ENCODE results near the gene GRXCR2. TPM values are rescaled to one million over a fixed set of nuclear protein-coding genes. Genes with fewer than 3 reads are reported as not detected.

The GRXCR2 gene
- total and polyA plus RNA-seq, 2 of the 13 experiments (the other 11 are each of a cell fraction or from before 2014, with no cell fraction given): not detected

DNA sequence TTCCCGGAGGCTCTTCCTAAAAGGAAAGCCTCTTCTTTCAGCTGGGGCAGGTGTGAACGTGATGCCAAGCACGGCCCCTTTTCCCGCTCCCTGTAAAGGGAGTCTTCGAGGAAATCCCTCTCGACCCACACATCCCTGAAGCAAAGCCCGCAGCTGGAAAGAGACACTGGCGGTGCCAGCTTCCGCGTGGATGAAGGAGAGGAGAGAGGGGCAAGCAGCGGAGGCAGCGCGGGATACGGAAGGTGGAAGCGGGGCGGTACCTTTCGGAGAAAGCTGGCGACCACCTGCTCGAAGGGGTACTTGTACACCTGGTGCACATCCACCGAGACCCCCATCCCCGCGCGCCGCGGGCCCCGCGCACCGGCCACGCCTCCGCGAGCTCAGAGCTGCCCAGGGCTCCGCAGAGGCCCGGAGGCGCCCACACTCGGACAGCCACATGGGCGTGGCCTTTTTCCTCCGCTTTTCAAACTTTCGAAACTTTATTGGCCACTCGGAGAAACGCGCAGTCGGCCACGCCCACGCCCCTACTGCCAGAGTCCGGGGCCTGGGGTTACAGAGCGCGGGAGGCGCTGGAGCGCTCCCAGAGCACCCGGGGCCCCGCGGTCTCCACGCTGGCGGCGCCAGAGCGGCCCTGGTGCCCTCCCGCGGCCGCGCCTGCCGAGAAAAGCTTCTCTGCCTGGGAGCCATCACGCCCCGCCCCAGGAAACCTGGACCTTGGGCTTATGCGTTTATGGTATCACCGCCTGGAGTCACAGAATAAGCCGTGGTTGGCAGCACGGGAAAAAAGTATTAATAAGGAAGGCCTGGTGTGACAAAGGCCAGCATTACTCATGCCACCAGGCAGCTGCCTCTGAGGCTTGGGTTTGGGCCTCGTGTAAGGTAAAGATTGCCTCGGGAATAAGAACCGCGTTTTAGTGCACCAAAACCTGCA is 37.6 kb downstream of the GRXCR2 start, which contains the start of gene PRELID2 (continued):
- TF ChIP-seq PRPF4 (IDR thresholded peaks at IDR 0.05; ENCODE audit: low read depth, low read length, poor library complexity, severe bottlenecking) (peak; percentile 74), RELA (CRISPR knock-in tag; IDR thresholded peaks at IDR 0.05) (no peak), ZMYM4 (CRISPR knock-in tag; IDR thresholded peaks at IDR 0.05) (peak; percentile 96), PHF5A (CRISPR knock-in tag; IDR thresholded peaks at IDR 0.05; ENCODE audit: low read depth, unreplicated experiment) (no peak), KAT7 (CRISPR knock-in tag; IDR thresholded peaks at IDR 0.05; ENCODE audit: borderline replicate concordance) (peak; percentile 78; the same call in 1 of the 2 replicates), KLF12 (CRISPR knock-in tag; IDR thresholded peaks at IDR 0.05; ENCODE audit: borderline replicate concordance) (peak; percentile 99), ZNF703 (CRISPR knock-in tag; IDR thresholded peaks at IDR 0.05; ENCODE audit: borderline replicate concordance) (peak; percentile 80; the same call in 1 of the 2 replicates), KDM2A (CRISPR knock-in tag; IDR thresholded peaks at IDR 0.05; ENCODE audit: borderline replicate concordance, low read depth) (peak; percentile 85), NCOA2 (CRISPR knock-in tag; IDR thresholded peaks at IDR 0.05) (peak; percentile 67), KDM3A (CRISPR knock-in tag; IDR thresholded peaks at IDR 0.05; ENCODE audit: low read depth) (peak; percentile 77), ZNF788 (CRISPR knock-in tag; IDR thresholded peaks at IDR 0.05; ENCODE audit: borderline replicate concordance) (peak; percentile 83; the same call in 1 of the 2 replicates), ZNF17 (CRISPR knock-in tag; IDR thresholded peaks at IDR 0.05) (no peak), YEATS2 (CRISPR knock-in tag; IDR thresholded peaks at IDR 0.05; ENCODE audit: borderline replicate concordance) (peak; percentile 86), TARDBP (CRISPR knock-in tag; IDR thresholded peaks at IDR 0.05) (peak; percentile 67; the same call in 1 of the 2 replicates), MBNL3 (CRISPR knock-in tag; conservative IDR thresholded peaks at IDR 0.05) (no peak), PHF20 (CRISPR knock-in tag; IDR thresholded peaks at IDR 0.05) (peak; percentile 73), SAFB2 (CRISPR knock-in tag; IDR thresholded peaks at IDR 0.05; ENCODE audit: borderline replicate concordance, low read depth) (no peak; the same call in 1 of the 2 replicates), TOPORS (CRISPR knock-in tag; IDR thresholded peaks at IDR 0.05) (peak; percentile 86), ZNF264 (CRISPR knock-in tag; IDR thresholded peaks at IDR 0.05) (no peak), ZFY (CRISPR knock-in tag; IDR thresholded peaks at IDR 0.05) (peak; percentile 94)
- TF ChIP-seq, protein P1, sequence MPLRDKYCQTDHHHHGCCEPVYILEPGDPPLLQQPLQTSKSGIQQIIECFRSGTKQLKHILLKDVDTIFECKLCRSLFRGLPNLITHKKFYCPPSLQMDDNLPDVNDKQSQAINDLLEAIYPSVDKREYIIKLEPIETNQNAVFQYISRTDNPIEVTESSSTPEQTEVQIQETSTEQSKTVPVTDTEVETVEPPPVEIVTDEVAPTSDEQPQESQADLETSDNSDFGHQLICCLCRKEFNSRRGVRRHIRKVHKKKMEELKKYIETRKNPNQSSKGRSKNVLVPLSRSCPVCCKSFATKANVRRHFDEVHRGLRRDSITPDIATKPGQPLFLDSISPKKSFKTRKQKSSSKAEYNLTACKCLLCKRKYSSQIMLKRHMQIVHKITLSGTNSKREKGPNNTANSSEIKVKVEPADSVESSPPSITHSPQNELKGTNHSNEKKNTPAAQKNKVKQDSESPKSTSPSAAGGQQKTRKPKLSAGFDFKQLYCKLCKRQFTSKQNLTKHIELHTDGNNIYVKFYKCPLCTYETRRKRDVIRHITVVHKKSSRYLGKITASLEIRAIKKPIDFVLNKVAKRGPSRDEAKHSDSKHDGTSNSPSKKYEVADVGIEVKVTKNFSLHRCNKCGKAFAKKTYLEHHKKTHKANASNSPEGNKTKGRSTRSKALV (CRISPR knock-in tag; IDR thresholded peaks at IDR 0.05): peak; percentile 93
- TF ChIP-seq, protein P2, sequence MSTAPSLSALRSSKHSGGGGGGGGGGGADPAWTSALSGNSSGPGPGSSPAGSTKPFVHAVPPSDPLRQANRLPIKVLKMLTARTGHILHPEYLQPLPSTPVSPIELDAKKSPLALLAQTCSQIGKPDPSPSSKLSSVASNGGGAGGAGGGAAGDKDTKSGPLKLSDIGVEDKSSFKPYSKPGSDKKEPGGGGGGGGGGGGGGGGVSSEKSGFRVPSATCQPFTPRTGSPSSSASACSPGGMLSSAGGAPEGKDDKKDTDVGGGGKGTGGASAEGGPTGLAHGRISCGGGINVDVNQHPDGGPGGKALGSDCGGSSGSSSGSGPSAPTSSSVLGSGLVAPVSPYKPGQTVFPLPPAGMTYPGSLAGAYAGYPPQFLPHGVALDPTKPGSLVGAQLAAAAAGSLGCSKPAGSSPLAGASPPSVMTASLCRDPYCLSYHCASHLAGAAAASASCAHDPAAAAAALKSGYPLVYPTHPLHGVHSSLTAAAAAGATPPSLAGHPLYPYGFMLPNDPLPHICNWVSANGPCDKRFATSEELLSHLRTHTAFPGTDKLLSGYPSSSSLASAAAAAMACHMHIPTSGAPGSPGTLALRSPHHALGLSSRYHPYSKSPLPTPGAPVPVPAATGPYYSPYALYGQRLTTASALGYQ (CRISPR knock-in tag; IDR thresholded peaks at IDR 0.05): peak; percentile 56; the same call in 1 of the 2 replicates
- TF ChIP-seq, protein P3, sequence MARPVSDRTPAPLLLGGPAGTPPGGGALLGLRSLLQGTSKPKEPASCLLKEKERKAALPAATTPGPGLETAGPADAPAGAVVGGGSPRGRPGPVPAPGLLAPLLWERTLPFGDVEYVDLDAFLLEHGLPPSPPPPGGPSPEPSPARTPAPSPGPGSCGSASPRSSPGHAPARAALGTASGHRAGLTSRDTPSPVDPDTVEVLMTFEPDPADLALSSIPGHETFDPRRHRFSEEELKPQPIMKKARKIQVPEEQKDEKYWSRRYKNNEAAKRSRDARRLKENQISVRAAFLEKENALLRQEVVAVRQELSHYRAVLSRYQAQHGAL (CRISPR knock-in tag; IDR thresholded peaks at IDR 0.05; ENCODE audit: not compliant biosample characterization): peak; percentile 16
- TF ChIP-seq, protein P4, sequence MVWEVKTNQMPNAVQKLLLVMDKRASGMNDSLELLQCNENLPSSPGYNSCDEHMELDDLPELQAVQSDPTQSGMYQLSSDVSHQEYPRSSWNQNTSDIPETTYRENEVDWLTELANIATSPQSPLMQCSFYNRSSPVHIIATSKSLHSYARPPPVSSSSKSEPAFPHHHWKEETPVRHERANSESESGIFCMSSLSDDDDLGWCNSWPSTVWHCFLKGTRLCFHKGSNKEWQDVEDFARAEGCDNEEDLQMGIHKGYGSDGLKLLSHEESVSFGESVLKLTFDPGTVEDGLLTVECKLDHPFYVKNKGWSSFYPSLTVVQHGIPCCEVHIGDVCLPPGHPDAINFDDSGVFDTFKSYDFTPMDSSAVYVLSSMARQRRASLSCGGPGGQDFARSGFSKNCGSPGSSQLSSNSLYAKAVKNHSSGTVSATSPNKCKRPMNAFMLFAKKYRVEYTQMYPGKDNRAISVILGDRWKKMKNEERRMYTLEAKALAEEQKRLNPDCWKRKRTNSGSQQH (CRISPR knock-in tag; IDR thresholded peaks at IDR 0.05; ENCODE audit: low read depth): peak; percentile 26; the same call in 1 of the 2 replicates
